RPMI8226 (cell line): ENCODE data around the gene HAO2.
A peak's percentile ranks its signal among the peaks of the same experiment; 100 is the strongest.
"Not testable (repeated sequence)": the region's sequence is repeated elsewhere in the genome, so short reads cannot be mapped to it uniquely, and the experiment has no call there.

Source experiments
- DNase-seq: peaks from one replicate; pipeline ENCODE4 v3.0.0-alpha.2; 2015

Gene HAO2

GRCh38 chr1:119347858-119348257 lies 20.7 kb upstream of the HAO2 start:
- DNase-seq, result no peak

DNA sequence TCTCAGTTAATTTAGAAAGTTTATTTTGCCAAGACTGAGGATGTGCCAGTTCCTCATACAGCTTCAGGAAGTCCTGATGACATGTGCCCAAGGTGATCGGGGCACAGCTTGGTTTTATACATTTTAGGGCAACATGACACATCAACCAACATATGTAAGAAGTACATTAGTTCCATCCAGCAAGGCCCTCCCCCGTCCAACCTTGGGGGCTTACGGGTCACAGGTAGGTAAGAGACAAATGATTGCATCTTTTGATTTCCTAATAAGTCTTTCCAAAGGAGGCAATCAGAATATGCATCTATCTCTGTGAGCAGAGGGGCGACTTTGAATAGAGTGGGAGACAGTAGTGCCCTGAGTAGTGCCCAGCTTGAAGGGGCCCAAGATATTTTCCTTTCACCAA lies 19.6 kb upstream of the HAO2 start:
- no peak for DNase-seq

DNA sequence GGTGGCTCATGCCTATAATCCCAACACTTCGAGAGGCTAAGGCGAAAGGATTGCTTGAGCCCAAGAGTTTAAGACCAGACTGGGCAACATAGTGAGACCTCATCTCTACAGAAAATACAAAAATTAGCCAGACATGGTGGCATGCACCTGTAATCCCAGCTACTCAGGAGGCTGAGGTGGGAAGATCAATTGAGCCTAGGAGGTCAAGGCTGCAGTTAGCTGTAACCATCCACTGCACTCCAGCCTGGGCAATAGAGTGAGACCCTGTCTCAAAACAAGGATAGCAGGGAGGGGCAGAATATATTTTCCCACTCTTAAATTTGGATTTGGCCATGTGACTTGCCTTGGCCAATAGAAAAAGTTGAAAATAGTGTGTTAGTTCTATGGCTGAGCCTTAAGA lies 17.7 kb upstream of the HAO2 start:
- DNase-seq, result not testable (repeated sequence)

GRCh38 chr1:119351997-119352396 lies 16.6 kb upstream of the HAO2 start:
- DNase-seq, result no peak

GRCh38 chr1:119353836-119354235 lies 14.7 kb upstream of the HAO2 start:
- DNase-seq, result no peak

DNA sequence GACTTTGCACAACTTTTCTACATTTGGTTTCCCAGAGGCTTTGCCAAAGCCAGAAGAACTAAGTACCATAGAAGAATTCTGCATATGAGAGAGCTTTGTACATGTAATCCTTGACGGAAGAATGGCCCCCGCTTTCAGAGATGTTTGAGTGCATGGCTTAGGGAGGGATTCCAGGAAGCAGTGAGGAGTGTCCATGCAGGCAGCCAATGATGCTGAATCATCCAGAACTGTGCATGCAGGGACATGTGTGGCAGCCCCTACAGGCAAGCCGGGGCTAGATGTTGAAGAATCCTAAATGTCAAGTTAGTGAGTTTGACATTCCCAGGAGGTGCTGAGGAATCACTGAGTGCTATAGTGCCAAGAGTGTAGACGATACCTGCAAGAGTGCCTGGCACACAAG lies 9.9 kb upstream of the HAO2 start:
- no peak for DNase-seq

DNA sequence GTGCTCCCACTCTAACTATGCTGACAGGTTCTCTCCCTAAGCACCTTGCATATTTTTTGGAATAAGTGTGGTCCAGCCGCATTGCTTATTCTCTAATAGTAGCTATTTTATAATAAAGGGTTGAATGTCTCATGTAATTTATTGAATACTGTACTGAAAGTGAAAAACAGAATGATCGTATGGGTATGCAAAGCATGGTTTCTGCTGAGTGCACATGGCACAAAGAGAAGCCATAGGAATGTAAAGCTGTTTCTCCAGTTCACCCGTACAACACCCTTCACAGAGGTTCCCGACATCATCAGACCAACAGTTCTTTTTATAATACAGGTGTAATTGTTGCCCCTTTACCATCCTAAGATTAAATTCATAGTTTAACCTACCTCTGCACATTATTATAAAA lies 8.9 kb upstream of the HAO2 start:
- no peak for DNase-seq

- no peak for DNase-seq
Observed at GRCh38 chr1:119361205-119361604, 7.4 kb upstream of the HAO2 start.

DNA sequence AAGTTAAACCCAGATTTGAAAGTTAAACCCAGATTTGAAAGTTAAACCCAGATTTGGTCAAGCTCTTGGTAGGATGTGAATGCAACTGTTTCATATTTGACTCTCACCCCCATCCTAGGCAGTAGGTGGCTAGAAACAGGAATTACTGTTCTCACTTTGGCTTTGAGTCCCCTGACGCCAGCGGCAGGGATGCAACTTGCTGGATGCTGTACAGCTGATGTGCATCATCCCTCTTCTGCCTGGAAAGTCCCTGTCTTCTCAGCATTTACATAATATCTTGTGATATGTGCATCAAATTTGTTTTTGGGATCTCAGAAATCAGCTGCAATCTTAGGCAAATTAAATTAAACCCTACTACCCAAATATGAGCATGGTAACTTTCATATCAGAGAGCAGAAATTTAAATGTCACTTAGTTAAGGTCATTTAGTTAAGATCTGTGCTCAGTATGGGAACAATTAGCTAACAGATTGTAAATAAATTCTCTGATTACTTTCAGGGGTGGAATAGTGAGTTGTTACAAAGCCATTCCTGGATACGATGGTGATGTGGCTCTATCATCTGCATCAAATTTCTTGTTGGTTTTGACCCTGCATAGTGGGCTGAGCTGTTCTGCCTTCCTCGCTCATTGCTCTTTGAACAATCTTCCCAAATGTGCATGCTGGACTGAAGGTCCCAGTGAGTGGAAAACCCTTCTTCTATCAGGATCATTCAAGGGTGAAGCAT lies 6.8 kb upstream of the HAO2 start:
- DNase-seq, result no peak

- DNase-seq, result no peak
Observed at GRCh38 chr1:119363162-119363561, 5.4 kb upstream of the HAO2 start.

DNA sequence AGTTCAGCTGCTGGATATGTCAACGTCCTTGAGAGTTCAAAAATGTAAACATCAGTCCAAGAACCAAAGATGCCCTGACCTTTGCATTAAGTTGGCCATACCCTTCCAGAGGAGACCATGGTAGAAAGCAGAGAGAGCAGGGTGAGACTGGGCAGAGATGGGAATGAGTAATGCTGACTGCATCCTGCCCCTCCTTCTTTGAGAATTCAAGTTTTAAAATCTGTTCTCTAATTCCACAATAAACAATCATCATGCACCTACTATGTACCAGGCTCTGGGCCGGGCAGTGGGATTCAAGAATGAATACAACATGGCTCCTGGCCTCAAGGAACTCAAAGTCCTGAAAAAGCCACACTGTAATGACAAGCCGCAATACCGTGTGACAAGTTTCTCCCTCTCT lies 3.9 kb upstream of the HAO2 start:
- no peak for DNase-seq

DNA sequence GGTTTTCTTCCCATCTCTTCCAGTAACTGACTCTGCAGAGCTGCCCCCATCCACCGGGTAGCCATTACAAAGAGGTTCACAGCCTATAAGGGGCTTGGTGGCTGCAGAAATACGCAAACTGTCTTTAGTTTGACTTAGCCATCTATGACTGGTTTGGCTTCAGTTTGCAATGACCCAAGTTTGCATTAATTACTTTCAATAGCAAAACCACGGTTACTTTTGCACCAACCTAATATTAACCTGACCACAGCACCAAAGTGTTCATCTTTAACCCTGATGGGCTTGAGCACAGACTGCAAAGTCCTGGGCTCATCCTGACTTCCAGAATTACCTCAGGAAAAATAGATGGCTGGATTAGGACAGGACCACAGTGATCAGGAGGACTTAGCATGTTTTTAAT lies 2.2 kb upstream of the HAO2 start:
- DNase-seq, result no peak

- peak; percentile 2 for DNase-seq
Observed at GRCh38 chr1:119367432-119368124, 1.0 kb upstream of the HAO2 start.

DNA sequence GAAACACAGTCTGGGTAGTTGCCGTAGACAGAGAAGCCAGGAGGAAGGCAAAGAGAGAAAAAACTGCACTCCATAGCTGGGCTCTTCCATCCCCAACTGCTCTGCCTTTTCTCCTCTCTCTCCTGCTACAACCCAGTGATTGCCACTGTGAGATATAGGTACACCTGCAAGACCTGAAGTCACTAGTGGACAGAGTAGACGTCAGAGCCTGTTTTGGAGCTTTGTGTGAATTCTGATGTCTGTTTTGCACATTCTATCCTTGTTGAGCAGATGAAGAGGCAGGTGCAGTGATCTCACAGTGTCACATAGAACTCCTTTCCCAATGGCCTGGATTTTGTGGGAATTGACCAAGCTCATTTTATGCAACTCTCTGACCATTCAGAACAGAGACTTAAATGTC lies 2.2 kb downstream of the HAO2 start:
- DNase-seq, result no peak

- DNase-seq, result no peak
Observed at GRCh38 chr1:119371815-119372214, 3.2 kb downstream of the HAO2 start.

GRCh38 chr1:119372503-119373086 lies 4.0 kb downstream of the HAO2 start:
- peak; percentile 6 for DNase-seq

DNA sequence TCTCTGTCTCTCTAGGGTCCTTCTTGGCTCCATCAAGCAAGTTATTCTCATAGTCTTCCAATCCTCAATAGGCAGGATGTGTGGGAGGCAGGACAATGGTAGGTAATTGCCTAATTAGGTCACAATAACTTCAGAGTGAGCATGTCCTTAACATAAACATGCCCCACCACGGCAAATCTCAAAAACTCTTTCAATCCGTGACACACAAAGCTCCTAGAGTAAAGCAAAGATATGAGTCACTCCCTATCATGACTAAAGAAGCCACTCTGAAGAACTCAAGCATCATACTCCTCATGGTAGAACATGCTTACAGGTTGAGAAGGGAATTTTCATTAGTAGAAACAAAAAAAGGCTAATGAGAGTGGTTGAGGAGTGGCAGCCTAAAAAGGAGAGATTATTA lies 4.9 kb downstream of the HAO2 start:
- DNase-seq, result no peak

GRCh38 chr1:119374208-119374874 lies 5.8 kb downstream of the HAO2 start:
- DNase-seq, result no peak

DNA sequence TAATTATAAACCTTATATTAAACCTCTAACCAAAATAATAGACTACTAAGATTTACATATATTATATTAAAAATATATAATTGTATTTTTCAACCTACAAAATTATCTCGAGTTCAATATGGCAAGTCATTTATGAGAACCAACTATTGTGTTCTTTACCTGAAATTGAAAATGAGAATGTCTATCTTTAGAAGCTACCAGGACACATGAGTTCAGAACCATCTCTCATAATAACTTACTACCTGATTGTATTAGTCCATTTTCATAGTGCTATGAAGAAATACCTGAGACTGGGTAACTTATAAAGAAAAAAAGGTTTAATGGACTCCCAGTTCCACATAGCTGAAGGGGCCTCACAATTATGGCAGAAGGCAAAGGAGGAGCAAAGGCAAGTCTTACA lies 6.8 kb downstream of the HAO2 start:
- DNase-seq, result no peak

DNA sequence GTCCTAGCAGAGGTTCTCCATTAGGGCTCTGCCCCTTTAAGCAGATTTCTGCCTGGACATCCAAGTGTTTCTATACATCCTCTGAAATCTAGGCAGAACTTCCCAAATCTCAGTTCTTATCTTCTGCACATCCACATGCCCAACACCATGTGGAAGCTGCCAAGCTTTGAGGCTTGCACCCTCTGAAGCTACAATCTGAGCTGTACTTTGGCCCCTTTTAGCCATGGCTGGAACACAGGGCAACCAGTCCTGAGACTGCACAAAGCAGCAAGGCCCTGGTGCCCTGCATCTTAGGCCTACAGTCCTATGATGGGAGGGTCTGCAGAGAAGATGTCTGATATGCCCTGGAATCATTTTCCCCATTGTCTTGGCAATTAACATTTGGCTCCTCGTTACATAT lies 8.0 kb downstream of the HAO2 start:
- DNase-seq, result no peak

DNA sequence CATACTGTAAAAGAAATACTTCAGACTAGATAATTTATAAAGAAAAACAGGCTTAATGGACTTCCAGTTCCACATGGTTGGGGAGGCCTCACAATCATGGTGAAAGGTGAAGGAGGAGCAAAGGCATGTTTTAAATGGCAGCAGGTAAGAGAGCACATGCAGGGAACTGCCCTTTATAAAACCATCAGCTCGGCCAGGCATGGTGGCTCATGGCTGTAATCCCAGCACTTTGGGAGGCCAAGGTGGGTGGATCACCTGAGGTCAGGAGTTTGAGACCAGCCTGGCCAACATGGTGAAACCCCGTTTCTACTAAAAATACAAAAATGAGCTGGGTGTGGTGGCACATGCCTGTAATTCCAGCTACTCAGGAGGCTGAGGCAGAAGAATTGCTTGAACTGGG lies 9.0 kb downstream of the HAO2 start:
- not testable (repeated sequence) for DNase-seq

DNA sequence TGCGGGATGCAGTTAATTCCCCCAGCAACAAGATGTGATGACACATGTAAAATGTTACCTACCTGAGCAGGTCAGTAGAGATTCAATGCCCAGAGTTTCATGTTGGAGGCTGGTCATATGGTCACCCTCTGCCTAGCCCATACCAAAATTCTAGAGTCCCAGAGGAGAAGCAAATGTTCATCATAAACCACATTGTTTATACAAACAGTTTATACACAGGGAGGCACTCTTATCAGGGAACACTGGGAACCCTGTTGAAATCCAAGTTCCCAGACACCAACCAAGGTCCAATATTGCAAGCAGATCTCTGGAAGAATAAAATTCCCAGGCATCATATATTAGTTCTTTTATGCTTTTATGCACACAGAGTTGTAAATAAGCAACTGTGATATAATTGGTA lies 10.5 kb downstream of the HAO2 start:
- DNase-seq, result no peak

GRCh38 chr1:119380304-119380703 lies 11.7 kb downstream of the HAO2 start:
- no peak for DNase-seq
